Pancreas (tissue), 10 donors: ENCODE data around the gene EPN3. TPM values are rescaled to one million over a fixed set of nuclear protein-coding genes. Genes with fewer than 3 reads are reported as not detected.

Experiments used
- ATAC-seq, 4 donors: fragments of 200-7000 bp; cut with Tn5 transposase; one replicate each; pipeline versions ENCODE4 v1.8.0 to v1.9.1; 2020; ENCODE audit warnings: mild to moderate bottlenecking in 4 of 4, moderate library complexity in 4 of 4
- DNase-seq, 6 donors: peaks; one replicate each; pipeline ENCODE4 v3.0.0-alpha.2; 2020
- FAIRE-seq: peaks from 2 replicates; lab custom pipeline; 2012; peaks lifted over from hg19 to GRCh38; lab: Jason Lieb, UNC
- H3K27ac ChIP-seq, 4 donors: fragments of 200-600 bp; sonication (generic); 1 replicate in 3 of 4; 2 replicates in 1 of 4; pipeline versions ENCODE4 v1.5.0 to v1.8.0; 2020
- H3K27me3 ChIP-seq, 4 donors: fragments of 200-600 bp; one replicate each; pipeline ENCODE4 v1.8.0; 2021
- H3K36me3 ChIP-seq, 3 donors: fragments of 200-600 bp; sonication (generic) in 1 of 3; one replicate each; pipeline versions ENCODE4 v1.5.0 to v1.8.0; 2020 to 2021
- H3K4me1 ChIP-seq, 3 donors: fragments of 200-600 bp; one replicate each; pipeline ENCODE4 v1.8.0; 2021
- H3K4me3 ChIP-seq, 4 donors: fragments of 200-600 bp; sonication (generic) in 2 of 4; one replicate each; pipeline versions ENCODE4 v1.5.0 to v1.8.0; 2020 to 2021
- H3K9me3 ChIP-seq, 4 donors: fragments of 200-600 bp; one replicate each; pipeline ENCODE4 v1.8.0; 2021
- CTCF ChIP-seq, 4 donors: fragments of 200-600 bp; sonication (generic) in 3 of 4; IDR thresholded peaks; one replicate each; pipeline versions ENCODE4 v1.5.0 to v1.8.0; 2021; ENCODE audit warnings: antibody characterized with exemption in 4 of 4
- WGBS, 2 donors: extraction: QIAGEN DNeasy Blood & Tissue Kit; methylation state at CpG; one replicate each; pipeline ENCODE4 v1.1.7; 2013; 5-methylcytosine and 5-hydroxymethylcytosine counted together
- intact Hi-C, 3 donors: fragments of 100-400 bp; cut with DNase I; formaldehyde crosslinking; loops; one replicate each; pipeline versions ENCODE4 v1.11.1 to v1.14.2; 2022
- polyA plus RNA-seq, 2 donors: library from polyadenylated mRNA; stranded (reverse); fragments of 200-250 nt; gene quantifications; one replicate each; pipeline ENCODE4 v1.2.3, GENCODE V29; 2013
- total RNA-seq, 6 donors: library from RNA; stranded (reverse); fragmentation: NEBNext Ultra II Directional in 4 of 6; extraction: Animal tissue kit (Norgen Biotek cat#: 25700) in 4 of 6; gene quantifications; one replicate each; pipeline versions ENCODE4 v1.2.1 to v1.2.4, GENCODE V29; 2021 to 2023
- donor health status: healthy with polysubstance abuse.
- donor health status: DM: no; HTN: no; CAD: no; lungs with moderate emphysema.
- donor health status: DM: no; HTN: no; CAD: no.
- donor health status: control.
- donor health status: control.
- donor health status: Bipolar disorder and iron deficiency.
- donor health status: DM: yes; HTN: yes; CAD: no.
- donor health status: DM: no; HTN: no; CAD: no.
- donor health status: DM: no; HTN: no; CAD: no.
- donor health status: DM: yes; HTN: yes; CAD: no.

EPN3 gene
- total and polyA plus RNA-seq, 8 donors: 6.9 to 30.2 (median 12.7) TPM

- Histone ChIP-seq H3K9me3 (no peaks in the 10 kb centered on the region), H3K27me3 (no peaks in the 10 kb centered on the region), H3K4me3 (no peak overlapping the region), H3K4me1 (peaks cover 18 to 37% (median 22%) of the 10 kb centered on the region in 3 donors), H3K27ac (no peak overlapping the region), H3K36me3 (peaks cover 0 to 39% (median 3%) of the 10 kb centered on the region in 3 donors)
- no peak for TF ChIP-seq CTCF (IDR thresholded peaks at IDR 0.05)
- WGBS, 2 donors: 79 to 83% methylated on average over 20 of the region's 20 CpGs
- FAIRE-seq (no peak), DNase-seq (peak in 1 of 6 donors; percentile 73), ATAC-seq (no peak)
- intact Hi-C loops: loop anchor here (5.0 to 10.0 kb wide), 3 partner anchors 51 to 56 kb away; no protein-coding TSS in a partner anchor
These were observed 6.2 kb downstream of the EPN3 start for GRCh38 chr17:50538549-50539410.

- H3K27me3 ChIP-seq: no peaks in the 10 kb centered on the region
- FAIRE-seq: no peak
- intact Hi-C loops: loop anchor here (5.0 to 10.0 kb wide), 4 partner anchors 53 to 305 kb away; no protein-coding TSS in a partner anchor
- H3K4me1 ChIP-seq: peaks cover 18 to 34% (median 24%) of the 10 kb centered on the region in 3 donors
- peak in 4 of 6 donors; percentile 22 to 79 (median 51) for DNase-seq
- no peaks in the 10 kb centered on the region for H3K9me3 ChIP-seq
- TF ChIP-seq CTCF (IDR thresholded peaks at IDR 0.05): no peak
- 62 to 75% methylated on average over 15 of the region's 15 CpGs for WGBS, 2 donors
- no peak overlapping the region for H3K4me3 ChIP-seq
- no peak for ATAC-seq
- peaks cover 0 to 39% (median 3%) of the 10 kb centered on the region in 3 donors for H3K36me3 ChIP-seq
- H3K27ac ChIP-seq: no peak overlapping the region
These were observed 7.4 kb downstream of the EPN3 start for GRCh38 chr17:50539762-50540559.

GRCh38 chr17:50540560-50541401 lies 8.2 kb downstream of the EPN3 start:
- WGBS, 2 donors: 83 to 85% methylated on average over 11 of the region's 11 CpGs
- no peaks in the 10 kb centered on the region for H3K9me3 ChIP-seq
- H3K27ac ChIP-seq: peak overlapping the region in 3 of 4 donors; percentile 73 to 84 (median 74)
- ATAC-seq: no peak
- H3K27me3 ChIP-seq: no peaks in the 10 kb centered on the region
- intact Hi-C loops: loop anchor here in 1 of 3 donors (10.0 kb wide), 1 partner anchor 304 kb away; no protein-coding TSS in a partner anchor
- H3K36me3 ChIP-seq: peaks cover 0 to 39% (median 3%) of the 10 kb centered on the region in 3 donors
- FAIRE-seq: no peak
- DNase-seq: peak in 2 of 6 donors; percentile 42 to 77
- H3K4me3 ChIP-seq: no peak overlapping the region
- TF ChIP-seq CTCF (IDR thresholded peaks at IDR 0.05): no peak
- peaks cover 18 to 25% (median 24%) of the 10 kb centered on the region in 3 donors for H3K4me1 ChIP-seq

- intact Hi-C loops: loop anchor here in 1 of 3 donors (10.0 kb wide), 1 partner anchor 303 kb away; no protein-coding TSS in a partner anchor
- 67 to 72% methylated on average over 9 of the region's 9 CpGs for WGBS, 2 donors
These were observed 8.8 kb downstream of the EPN3 start for GRCh38 chr17:50541402-50541715.

More at GRCh38 chr17:50541402-50541715, 8.8 kb downstream of the EPN3 start:
- ATAC-seq: no peak
- Histone ChIP-seq H3K9me3 (no peaks in the 10 kb centered on the region), H3K4me3 (peak overlapping the region in 3 of 4 donors; percentile 21 to 54 (median 39)), H3K27me3 (no peaks in the 10 kb centered on the region), H3K36me3 (peaks cover 0 to 35% (median 3%) of the 10 kb centered on the region in 3 donors), H3K4me1 (peaks cover 18 to 24% (median 23%) of the 10 kb centered on the region in 3 donors), H3K27ac (peak overlapping the region; percentile 68 to 84 (median 74))
- peak in 2 of 6 donors; percentile 35 to 40 for DNase-seq
- FAIRE-seq: no peak
- TF ChIP-seq CTCF (IDR thresholded peaks at IDR 0.05): no peak
